ENCODE data around the gene COG4. TPM values are rescaled to one million over a fixed set of nuclear protein-coding genes. Genes with fewer than 3 reads are reported as not detected.

Gene COG4
- total and polyA plus RNA-seq, 10 donors: 40.8 to 85.4 (median 58.8) TPM

DNA sequence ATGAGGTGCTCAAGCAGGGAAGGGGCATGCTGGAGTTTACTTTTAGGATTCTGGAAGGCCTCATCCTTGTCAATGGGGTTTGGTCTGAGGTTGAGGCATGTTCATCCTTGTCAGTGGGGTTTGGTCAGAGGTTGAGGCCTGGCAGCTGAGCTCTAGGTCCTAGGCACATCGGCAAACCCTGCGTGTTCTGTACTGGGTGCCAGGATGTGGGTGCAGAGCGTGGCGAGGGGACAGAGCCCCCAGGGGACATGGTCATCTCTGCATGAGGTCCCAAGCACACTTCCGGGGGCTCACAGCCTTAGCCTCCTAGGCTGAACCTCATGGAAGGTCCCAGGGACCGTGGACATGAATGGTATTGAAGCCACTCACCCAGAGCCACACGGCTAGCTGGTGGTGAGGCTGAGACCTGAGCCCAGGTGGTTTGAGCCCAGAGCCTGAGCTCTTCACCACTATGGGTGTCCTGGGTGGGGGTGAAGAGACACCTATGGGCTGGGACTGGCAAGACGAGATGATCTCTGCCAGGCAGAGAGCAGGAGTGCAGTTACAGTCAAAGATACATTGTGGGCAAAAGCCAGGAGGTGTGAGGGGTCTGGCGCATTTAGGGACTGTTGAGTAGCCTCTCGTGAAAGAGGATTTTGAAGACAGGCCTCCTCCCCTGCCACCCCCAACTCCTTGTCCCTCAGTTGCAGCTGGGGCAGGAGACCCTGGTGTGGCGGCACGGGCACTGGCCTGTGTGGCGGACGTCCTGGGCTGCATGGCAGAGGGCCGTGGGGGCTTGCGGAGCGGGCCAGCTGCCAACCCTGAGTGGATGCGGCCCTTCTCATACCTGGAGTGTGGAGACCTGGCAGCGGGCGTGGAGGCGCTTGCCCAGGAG lies 49.7 kb downstream of the COG4 start:
- Histone ChIP-seq H3K27ac (no peak overlapping the region), H3K4me3 (no peak overlapping the region), H3K9me3 (no peaks in the 10 kb centered on the region), H3K27me3 (replicated peaks in 1 of 7) (no peaks in the 10 kb centered on the region), H3K36me3 (peaks cover 0 to 93% (median 34%) of the 10 kb centered on the region in 6 donors), H3K4me1 (peaks cover 0 to 15% (median 2%) of the 10 kb centered on the region in 6 donors)
- no peak for DNase-seq
- intact Hi-C loops (cut with DNase I; ENCODE audit: low total_unique reads): no loop called here
- WGBS, 5 donors: 89 to 95% (median 92%) methylated on average over 20 to 21 of the region's 21 CpGs
- TF ChIP-seq POLR2A (IDR thresholded peaks at IDR 0.05) (no peak), POLR2AphosphoS5 (IDR thresholded peaks at IDR 0.05) (no peak), CTCF (IDR thresholded peaks at IDR 0.05 in 8 of 11, conservative IDR thresholded peaks at IDR 0.05 in 3 of 11) (no peak)

- 91 to 97% (median 95%) methylated on average over 11 to 28 of the region's 28 CpGs for WGBS, 5 donors
- peaks cover 0 to 9% (median 0%) of the 10 kb centered on the region in 6 donors for H3K4me1 ChIP-seq
- no peak overlapping the region for H3K27ac ChIP-seq
- H3K27me3 ChIP-seq (replicated peaks in 1 of 7): no peaks in the 10 kb centered on the region
- no peaks in the 10 kb centered on the region for H3K9me3 ChIP-seq
- intact Hi-C loops (cut with DNase I; ENCODE audit: low total_unique reads): no loop called here
- TF ChIP-seq POLR2A (IDR thresholded peaks at IDR 0.05) (no peak), POLR2AphosphoS5 (IDR thresholded peaks at IDR 0.05) (peak in 1 of 3 donors; percentile 30), CTCF (IDR thresholded peaks at IDR 0.05 in 8 of 11, conservative IDR thresholded peaks at IDR 0.05 in 3 of 11) (no peak)
- no peak overlapping the region for H3K4me3 ChIP-seq
- DNase-seq: no peak
- H3K36me3 ChIP-seq: peaks cover 0 to 87% (median 30%) of the 10 kb centered on the region in 6 donors
Observed at GRCh38 chr16:70472786-70473433, 50.4 kb downstream of the COG4 start.

GRCh38 chr16:70470927-70471341 lies 52.4 kb downstream of the COG4 start:
- no peaks in the 10 kb centered on the region for H3K27me3 ChIP-seq (replicated peaks in 1 of 7)
- TF ChIP-seq POLR2A (IDR thresholded peaks at IDR 0.05) (no peak), CTCF (IDR thresholded peaks at IDR 0.05 in 8 of 11, conservative IDR thresholded peaks at IDR 0.05 in 3 of 11) (peak in 7 of 11 experiments; percentile 33 to 57 (median 36)), POLR2AphosphoS5 (IDR thresholded peaks at IDR 0.05) (peak in 2 of 3 donors; percentile 37 to 59)
- H3K36me3 ChIP-seq: peaks cover 0 to 87% (median 42%) of the 10 kb centered on the region in 6 donors
- no peak overlapping the region for H3K27ac ChIP-seq
- no peak overlapping the region for H3K4me3 ChIP-seq
- peaks cover 0 to 5% (median 0%) of the 10 kb centered on the region in 6 donors for H3K4me1 ChIP-seq
- no peak for DNase-seq
- intact Hi-C loops (cut with DNase I; ENCODE audit: low total_unique reads): no loop called here
- WGBS, 5 donors: 63 to 86% (median 79%) methylated on average over 1 to 17 of the region's 17 CpGs
- no peaks in the 10 kb centered on the region for H3K9me3 ChIP-seq
